Suppressor macrophage treated with lipopolysaccharide for 4 hours (primary cell): Measurements from ENCODE around the gene FAM3B.

ENCODE experiments used
- DNase-seq: peaks from one replicate; pipeline ENCODE4 v3.0.0-alpha.2; 2020

FAM3B gene

GRCh38 chr21:41319273-41319672 lies 2.7 kb downstream of the FAM3B start:
- no peak for DNase-seq

DNA sequence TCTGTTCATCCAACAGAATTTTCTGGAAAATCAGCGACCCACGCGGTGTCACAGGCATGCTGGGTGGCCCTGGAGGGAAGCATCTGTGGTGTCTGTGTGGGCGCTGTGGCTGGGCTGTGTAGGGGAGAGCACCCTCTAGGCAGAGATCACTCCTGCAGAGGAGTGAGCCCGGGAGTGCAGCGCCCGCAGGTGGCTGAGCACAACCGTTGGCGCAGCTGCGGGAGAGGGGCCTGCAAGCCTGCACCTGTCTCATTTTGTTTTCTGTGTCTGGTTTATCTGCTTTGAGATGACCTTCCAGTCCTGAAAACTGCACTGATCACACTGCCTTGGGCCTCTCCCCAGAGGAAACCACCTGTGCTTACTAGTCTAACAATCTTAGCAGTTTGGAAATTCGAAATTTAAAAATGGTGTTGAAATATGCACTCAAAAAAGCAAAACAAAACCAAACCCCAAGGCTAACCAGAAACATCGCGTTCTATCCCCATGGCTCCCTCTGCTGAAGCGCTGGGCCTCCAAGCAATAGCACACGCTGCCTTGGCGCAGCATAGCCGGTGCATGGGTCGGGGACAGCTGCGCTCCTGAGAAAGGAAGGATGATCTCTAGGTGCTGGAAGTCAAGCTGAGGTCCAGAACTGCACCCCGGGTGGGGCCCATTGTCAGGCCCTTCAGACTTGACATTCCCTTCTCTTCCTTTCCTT lies 4.8 kb downstream of the FAM3B start:
- DNase-seq = no peak

DNA sequence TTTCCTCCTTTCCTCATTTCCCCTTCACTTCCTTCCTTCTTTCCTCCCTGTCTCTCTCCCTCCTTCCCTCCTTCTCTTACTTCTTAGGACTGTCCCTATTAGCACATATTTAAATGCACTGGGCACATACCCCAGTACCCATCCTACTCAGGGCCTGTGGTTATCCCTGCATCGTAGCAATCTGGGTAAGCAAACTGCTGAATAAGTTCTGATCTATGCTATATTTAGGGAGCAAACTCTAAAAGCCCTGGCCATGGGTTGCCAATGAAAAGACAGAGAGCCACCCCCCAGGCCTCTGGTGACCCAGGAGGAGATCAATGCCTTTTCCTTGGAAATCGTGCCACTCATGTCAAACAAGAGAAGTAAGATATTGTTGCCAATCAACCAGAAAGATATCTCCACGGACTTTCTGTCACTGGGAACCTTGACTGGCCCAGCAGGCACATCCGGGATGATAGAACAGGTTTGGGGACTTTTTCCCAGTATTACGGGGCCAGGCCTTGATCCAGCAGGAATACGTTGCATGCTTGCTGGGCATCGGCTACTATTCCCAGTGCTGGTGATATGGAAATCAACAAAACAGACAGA lies 5.4 kb downstream of the FAM3B start:
- no peak for DNase-seq

DNA sequence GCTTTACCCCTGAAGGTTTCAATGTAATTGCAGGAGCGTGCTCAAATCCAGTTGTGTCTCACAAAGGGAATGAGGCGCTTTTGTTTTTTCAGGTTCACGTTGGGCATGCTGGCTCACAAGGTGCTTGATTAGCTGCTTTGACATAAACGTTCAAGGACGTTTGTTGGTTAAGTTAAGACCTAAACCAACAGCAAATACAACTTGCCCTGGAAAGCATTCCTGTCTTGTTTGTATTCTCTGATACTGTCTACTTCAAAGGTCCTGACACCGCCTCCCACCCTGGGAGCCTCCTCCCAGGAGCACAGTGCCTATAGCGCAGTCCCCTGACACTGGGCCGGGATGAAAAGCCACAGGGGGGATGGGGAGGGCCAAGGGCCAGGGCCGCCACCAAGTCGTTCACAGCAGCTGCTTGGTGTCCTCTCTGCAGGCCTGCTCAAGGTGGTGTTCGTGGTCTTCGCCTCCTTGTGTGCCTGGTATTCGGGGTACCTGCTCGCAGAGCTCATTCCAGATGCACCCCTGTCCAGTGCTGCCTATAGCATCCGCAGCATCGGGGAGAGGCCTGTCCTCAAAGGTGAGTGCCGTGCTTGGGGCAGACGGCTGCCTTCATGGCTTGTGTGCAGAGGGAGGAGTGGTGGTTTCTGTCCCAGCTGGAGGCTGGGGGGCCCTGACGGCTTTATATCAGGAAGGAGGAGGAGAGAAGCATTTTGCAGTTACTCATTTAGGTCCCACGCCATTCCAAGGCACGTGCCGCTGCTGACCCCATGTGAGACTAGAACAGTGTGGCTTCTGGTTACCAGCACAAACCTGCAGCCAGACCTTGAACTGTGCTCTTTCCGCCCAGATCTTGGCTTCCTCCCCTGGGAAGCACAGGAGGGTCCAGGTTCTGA lies 6.1 kb downstream of the FAM3B start:
- DNase-seq = no peak

GRCh38 chr21:41325138-41325912 lies 8.7 kb downstream of the FAM3B start:
- DNase-seq = no peak

- no peak for DNase-seq
These were observed 9.9 kb downstream of the FAM3B start for GRCh38 chr21:41326414-41327080.

DNA sequence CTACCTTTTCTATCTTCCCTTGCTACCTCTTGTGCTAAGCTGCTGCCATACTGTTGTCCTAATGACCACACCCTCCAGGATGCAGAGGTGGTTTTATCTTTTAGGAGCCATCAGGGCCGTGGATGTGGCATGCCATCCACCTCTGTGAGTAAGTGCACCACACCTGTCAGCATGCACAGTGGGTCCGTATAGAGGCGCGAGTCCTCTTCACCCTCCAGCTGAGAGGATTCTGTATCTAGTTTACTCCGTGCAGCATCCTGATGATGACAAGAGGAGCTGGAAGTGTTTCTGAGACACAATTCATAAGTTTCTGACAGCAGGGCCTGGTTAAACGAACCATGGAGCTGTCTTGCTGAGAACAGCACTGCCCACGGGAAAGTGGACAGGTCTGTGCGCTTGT lies 11.2 kb downstream of the FAM3B start:
- DNase-seq = no peak

- no peak for DNase-seq
These were observed 12.3 kb downstream of the FAM3B start for GRCh38 chr21:41328660-41329607.

DNA sequence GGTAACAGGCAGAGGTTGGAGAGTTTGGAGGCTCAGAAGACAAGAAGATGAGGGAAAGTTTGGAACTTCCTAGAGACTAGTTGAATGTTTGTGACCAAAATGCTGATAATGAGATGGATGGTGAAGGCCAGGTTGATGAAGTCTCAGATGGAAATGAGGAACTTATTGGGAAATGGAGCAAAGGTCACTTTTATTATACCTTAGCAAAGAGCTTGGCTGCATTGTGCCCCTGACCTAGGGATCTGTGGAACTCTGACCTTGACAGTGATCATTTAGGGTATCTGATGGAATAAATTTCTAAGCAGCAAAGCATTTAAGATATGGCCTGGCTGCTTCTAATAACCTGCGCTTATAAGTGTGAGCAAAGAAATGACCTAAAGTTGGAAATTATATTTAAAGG lies 17.2 kb downstream of the FAM3B start:
- no peak for DNase-seq

GRCh38 chr21:41337515-41337914 lies 20.9 kb downstream of the FAM3B start:
- no peak for DNase-seq

- DNase-seq = no peak
These were observed 21.9 kb downstream of the FAM3B start for GRCh38 chr21:41338455-41338854.

GRCh38 chr21:41342035-41342434 lies 25.4 kb downstream of the FAM3B start:
- no peak for DNase-seq

- DNase-seq = no peak
These were observed 27.5 kb downstream of the FAM3B start for GRCh38 chr21:41344146-41344545.

GRCh38 chr21:41345356-41345755 lies 28.8 kb downstream of the FAM3B start:
- DNase-seq = no peak

- no peak for DNase-seq
These were observed 29.5 kb downstream of the FAM3B start for GRCh38 chr21:41345934-41346685.

GRCh38 chr21:41346758-41347157 lies 30.2 kb downstream of the FAM3B start:
- DNase-seq = no peak

- DNase-seq = no peak
These were observed 31.8 kb downstream of the FAM3B start for GRCh38 chr21:41348434-41348833.

- DNase-seq = no peak
These were observed 32.5 kb downstream of the FAM3B start for GRCh38 chr21:41349126-41349525.

- no peak for DNase-seq
These were observed 33.2 kb downstream of the FAM3B start for GRCh38 chr21:41349619-41350390.
